GM18909 (cell line): ENCODE measurements around the gene GAREM2.

Experiments
- ATAC-seq: cut with Tn5 transposase; IDR thresholded peaks from one replicate; pipeline ENCODE4 v1.9.1; 2021; ENCODE audit warnings: mild to moderate bottlenecking; ENCODE audit not compliant: unreplicated experiment, poor library complexity

The GAREM2 gene

GRCh38 chr2:26224095-26224494 lies 51.2 kb downstream of the GAREM2 start:
- ATAC-seq: no peak

DNA sequence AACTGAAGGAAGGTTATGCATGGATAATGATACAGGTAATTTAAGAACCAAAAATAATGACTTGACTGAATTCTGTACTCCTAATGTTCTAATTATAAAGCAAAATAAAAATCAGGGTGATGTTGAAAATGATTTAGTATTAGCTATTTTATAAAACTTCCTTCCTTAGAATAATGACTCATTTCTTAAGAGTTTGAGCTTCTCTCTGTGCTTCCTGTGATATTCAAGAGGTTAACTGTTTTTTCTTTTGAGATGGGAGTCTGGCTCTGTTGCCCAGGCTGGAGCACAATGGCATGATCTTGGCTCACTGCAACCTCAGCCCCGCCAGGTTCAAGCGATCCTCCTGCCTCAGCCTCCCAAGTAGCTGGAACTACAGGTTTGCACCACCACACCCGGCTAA lies 56.7 kb downstream of the GAREM2 start:
- no peak for ATAC-seq

DNA sequence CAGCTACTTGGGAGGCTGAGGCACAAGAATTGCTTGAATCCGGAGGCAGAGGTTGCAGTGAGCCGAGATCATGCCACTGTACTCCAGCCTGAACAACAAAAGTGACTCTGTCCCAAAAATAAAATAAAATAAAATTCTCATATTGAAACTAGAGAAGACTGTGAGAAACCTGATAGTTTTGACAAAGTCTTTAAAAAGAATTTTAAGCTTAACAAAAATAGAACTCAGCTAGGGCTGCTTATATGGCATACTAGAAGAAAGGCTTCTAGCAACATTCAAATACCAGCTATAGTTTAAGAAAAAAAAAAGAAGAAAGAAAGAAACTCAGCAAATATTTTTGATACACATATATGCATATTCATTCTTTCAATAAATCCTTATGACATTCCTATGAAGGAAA lies 57.9 kb downstream of the GAREM2 start:
- no peak for ATAC-seq

DNA sequence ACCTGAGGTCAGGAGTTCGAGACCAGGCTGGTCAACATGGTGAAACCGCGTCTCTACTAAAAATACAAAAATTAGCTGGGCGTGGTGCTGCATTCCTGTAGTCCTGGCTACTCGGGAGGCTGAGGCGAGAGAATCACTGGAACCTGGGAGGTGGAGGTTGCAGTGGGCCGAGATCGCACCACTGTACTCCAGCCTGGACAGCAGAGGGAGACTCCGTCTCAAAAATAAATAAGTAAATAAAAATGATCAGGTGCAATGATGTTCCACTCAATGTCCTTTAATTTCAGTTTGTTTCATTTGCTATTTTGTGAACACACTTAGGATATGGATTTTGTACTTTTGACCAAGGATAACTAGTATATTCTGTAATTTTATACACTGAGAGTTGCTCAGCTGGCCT lies 62.2 kb downstream of the GAREM2 start:
- no peak for ATAC-seq

GRCh38 chr2:26237868-26238267 lies 65.0 kb downstream of the GAREM2 start:
- no peak for ATAC-seq

- ATAC-seq: no peak
Measured at GRCh38 chr2:26238311-26238958, 65.5 kb downstream of the GAREM2 start.
